ENCODE data around the gene FAT1.

- TF ChIP-seq POLR2A (IDR thresholded peaks at IDR 0.05): no peak
- no peak for TF ChIP-seq CTCF (IDR thresholded peaks at IDR 0.05)
- no peak for TF ChIP-seq POLR2AphosphoS5 (IDR thresholded peaks at IDR 0.05)
These were observed 39.2 kb upstream of the FAT1 start for GRCh38 chr4:186762865-186763264.
